ENCODE data around the gene AMH.

The AMH gene

GRCh38 chr19:2209408-2209807 lies 39.7 kb upstream of the AMH start:
- Histone ChIP-seq H3K79me1 (ENCODE audit: low read length) (no peaks in the 10 kb centered on the region), H2BK12ac (ENCODE audit: low read length) (no peak overlapping the region), H3K18ac (ENCODE audit: low read length) (no peak overlapping the region), H4K12ac (ENCODE audit: low read depth, low read length) (no peak overlapping the region), H3K9ac (ENCODE audit: low read length) (no peak overlapping the region), H3K36me3 (ENCODE audit: control insufficient read depth in 1 of 2, insufficient read depth in 2 of 2, low read length in 2 of 2) (peaks cover 54 to 63% of the 10 kb centered on the region in 2 experiments), H2BK120ac (ENCODE audit: insufficient read depth, low read length, poor library complexity) (no peak overlapping the region), H3K4me1 (ENCODE audit: control insufficient read depth in 1 of 2, insufficient read depth in 2 of 2, low read length in 2 of 2) (no peaks in the 10 kb centered on the region), H4K8ac (ENCODE audit: low read depth, low read length) (no peak overlapping the region), H3K27ac (ENCODE audit: low read depth, low read length) (no peak overlapping the region), H3K79me2 (ENCODE audit: control insufficient read depth, insufficient read depth, low read length, poor library complexity) (no peaks in the 10 kb centered on the region), H4K91ac (ENCODE audit: low read depth, low read length) (no peak overlapping the region), H3K23ac (ENCODE audit: low read length) (no peak overlapping the region), H3K4ac (ENCODE audit: low read depth, low read length) (no peak overlapping the region), H2AFZ (ENCODE audit: insufficient read depth, low read length, poor library complexity) (no peak overlapping the region), H2BK5ac (ENCODE audit: low read depth, low read length, poor library complexity) (no peak overlapping the region), H2AK5ac (ENCODE audit: low read length) (no peak overlapping the region), H3K4me3 (ENCODE audit: low read depth, low read length) (no peak overlapping the region), H3K14ac (ENCODE audit: low read length) (no peak overlapping the region), H3K27me3 (ENCODE audit: insufficient read depth, low read length) (no peaks in the 10 kb centered on the region), H3K9me3 (ENCODE audit: insufficient read depth, low read depth, low read length) (peaks cover 2% of the 10 kb centered on the region), H3K4me2 (ENCODE audit: low read length) (no peak overlapping the region)
- no peak for DNase-seq
- no CpG with 5 or more reads among the region's 17 CpGs for WGBS (ENCODE audit: extremely low coverage, insufficient coverage, insufficient read length)

DNA sequence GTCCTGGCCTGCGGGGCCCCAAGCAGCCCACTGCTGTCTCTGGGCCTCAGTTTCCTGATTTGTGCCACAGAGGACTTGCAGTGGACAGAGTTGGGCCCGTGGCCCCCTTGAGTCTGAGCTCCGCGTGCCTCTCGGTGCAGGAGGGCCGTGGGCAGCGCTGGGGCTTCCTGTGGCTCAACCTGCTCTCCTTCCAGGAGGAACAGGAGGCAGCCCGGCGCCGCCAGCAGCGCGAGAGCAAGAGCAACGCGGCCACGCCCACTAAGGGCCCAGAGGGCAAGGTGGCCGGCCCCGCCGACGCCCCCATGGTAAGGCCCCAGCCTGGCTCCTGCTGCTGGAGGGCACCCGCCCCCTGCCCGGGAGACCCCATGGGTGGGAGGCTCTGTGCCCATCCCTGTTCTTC lies 38.9 kb upstream of the AMH start:
- H3K4ac ChIP-seq (ENCODE audit: low read depth, low read length) = no peak overlapping the region
- no peak overlapping the region for H2BK12ac ChIP-seq (ENCODE audit: low read length)

GRCh38 chr19:2210987-2211740 lies 38.0 kb upstream of the AMH start:
- Histone ChIP-seq H3K4me3 (ENCODE audit: low read depth, low read length) (no peak overlapping the region), H3K79me2 (ENCODE audit: control insufficient read depth, insufficient read depth, low read length, poor library complexity) (no peaks in the 10 kb centered on the region), H3K36me3 (ENCODE audit: control insufficient read depth in 1 of 2, insufficient read depth in 2 of 2, low read length in 2 of 2) (peaks cover 64 to 74% of the 10 kb centered on the region in 2 experiments), H4K8ac (ENCODE audit: low read depth, low read length) (no peak overlapping the region), H3K9me3 (ENCODE audit: insufficient read depth, low read depth, low read length) (peaks cover 2% of the 10 kb centered on the region), H2AFZ (ENCODE audit: insufficient read depth, low read length, poor library complexity) (no peak overlapping the region), H3K23ac (ENCODE audit: low read length) (no peak overlapping the region), H3K14ac (ENCODE audit: low read length) (no peak overlapping the region), H3K4me1 (ENCODE audit: control insufficient read depth in 1 of 2, insufficient read depth in 2 of 2, low read length in 2 of 2) (no peaks in the 10 kb centered on the region), H3K4ac (ENCODE audit: low read depth, low read length) (no peak overlapping the region), H3K4me2 (ENCODE audit: low read length) (no peak overlapping the region), H4K12ac (ENCODE audit: low read depth, low read length) (no peak overlapping the region), H3K27me3 (ENCODE audit: insufficient read depth, low read length) (no peaks in the 10 kb centered on the region), H2BK12ac (ENCODE audit: low read length) (no peak overlapping the region), H3K9ac (ENCODE audit: low read length) (no peak overlapping the region), H2BK120ac (ENCODE audit: insufficient read depth, low read length, poor library complexity) (no peak overlapping the region), H3K79me1 (ENCODE audit: low read length) (no peaks in the 10 kb centered on the region), H2AK5ac (ENCODE audit: low read length) (no peak overlapping the region), H2BK5ac (ENCODE audit: low read depth, low read length, poor library complexity) (no peak overlapping the region), H3K27ac (ENCODE audit: low read depth, low read length) (no peak overlapping the region), H4K91ac (ENCODE audit: low read depth, low read length) (no peak overlapping the region), H3K18ac (ENCODE audit: low read length) (no peak overlapping the region)
- DNase-seq = no peak
- WGBS (ENCODE audit: extremely low coverage, insufficient coverage, insufficient read length) = no CpG with 5 or more reads among the region's 33 CpGs

More for the DNA sequence above, 38.9 kb upstream of the AMH start:
- no peak overlapping the region for H3K4me2 ChIP-seq (ENCODE audit: low read length)
- H4K91ac ChIP-seq (ENCODE audit: low read depth, low read length) = no peak overlapping the region
- no peak overlapping the region for H4K12ac ChIP-seq (ENCODE audit: low read depth, low read length)
- WGBS (ENCODE audit: extremely low coverage, insufficient coverage, insufficient read length) = no CpG with 5 or more reads among the region's 21 CpGs
- H3K14ac ChIP-seq (ENCODE audit: low read length) = no peak overlapping the region
- peaks cover 57 to 66% of the 10 kb centered on the region in 2 experiments for H3K36me3 ChIP-seq (ENCODE audit: control insufficient read depth in 1 of 2, insufficient read depth in 2 of 2, low read length in 2 of 2)
- no peaks in the 10 kb centered on the region for H3K79me1 ChIP-seq (ENCODE audit: low read length)
- H3K27ac ChIP-seq (ENCODE audit: low read depth, low read length) = no peak overlapping the region
- H2AK5ac ChIP-seq (ENCODE audit: low read length) = no peak overlapping the region
- H2BK120ac ChIP-seq (ENCODE audit: insufficient read depth, low read length, poor library complexity) = no peak overlapping the region
- no peaks in the 10 kb centered on the region for H3K4me1 ChIP-seq (ENCODE audit: control insufficient read depth in 1 of 2, insufficient read depth in 2 of 2, low read length in 2 of 2)
- peak in 1 of 2 donors; percentile 12 for DNase-seq
- H3K9me3 ChIP-seq (ENCODE audit: insufficient read depth, low read depth, low read length) = peaks cover 2% of the 10 kb centered on the region
- H3K9ac ChIP-seq (ENCODE audit: low read length) = no peak overlapping the region
- H4K8ac ChIP-seq (ENCODE audit: low read depth, low read length) = no peak overlapping the region
- no peak overlapping the region for H3K4me3 ChIP-seq (ENCODE audit: low read depth, low read length)
- no peaks in the 10 kb centered on the region for H3K27me3 ChIP-seq (ENCODE audit: insufficient read depth, low read length)
- no peaks in the 10 kb centered on the region for H3K79me2 ChIP-seq (ENCODE audit: control insufficient read depth, insufficient read depth, low read length, poor library complexity)
- H2AFZ ChIP-seq (ENCODE audit: insufficient read depth, low read length, poor library complexity) = no peak overlapping the region
- no peak overlapping the region for H3K18ac ChIP-seq (ENCODE audit: low read length)
- no peak overlapping the region for H2BK5ac ChIP-seq (ENCODE audit: low read depth, low read length, poor library complexity)
- no peak overlapping the region for H3K23ac ChIP-seq (ENCODE audit: low read length)

- H3K23ac ChIP-seq (ENCODE audit: low read length) = no peak overlapping the region
- H3K9ac ChIP-seq (ENCODE audit: low read length) = no peak overlapping the region
- H2BK120ac ChIP-seq (ENCODE audit: insufficient read depth, low read length, poor library complexity) = no peak overlapping the region
- H3K27ac ChIP-seq (ENCODE audit: low read depth, low read length) = no peak overlapping the region
- no peaks in the 10 kb centered on the region for H3K4me1 ChIP-seq (ENCODE audit: control insufficient read depth in 1 of 2, insufficient read depth in 2 of 2, low read length in 2 of 2)
- no peak overlapping the region for H4K8ac ChIP-seq (ENCODE audit: low read depth, low read length)
- H3K79me1 ChIP-seq (ENCODE audit: low read length) = no peaks in the 10 kb centered on the region
- H3K27me3 ChIP-seq (ENCODE audit: insufficient read depth, low read length) = no peaks in the 10 kb centered on the region
- H4K91ac ChIP-seq (ENCODE audit: low read depth, low read length) = no peak overlapping the region
- H3K14ac ChIP-seq (ENCODE audit: low read length) = no peak overlapping the region
- H3K4me2 ChIP-seq (ENCODE audit: low read length) = no peak overlapping the region
- no peaks in the 10 kb centered on the region for H3K79me2 ChIP-seq (ENCODE audit: control insufficient read depth, insufficient read depth, low read length, poor library complexity)
- peak; percentile 91 to 95 for DNase-seq
- no peak overlapping the region for H3K4me3 ChIP-seq (ENCODE audit: low read depth, low read length)
- no peak overlapping the region for H3K4ac ChIP-seq (ENCODE audit: low read depth, low read length)
- no peak overlapping the region for H2AFZ ChIP-seq (ENCODE audit: insufficient read depth, low read length, poor library complexity)
- no CpG with 5 or more reads among the region's 21 CpGs for WGBS (ENCODE audit: extremely low coverage, insufficient coverage, insufficient read length)
- no peak overlapping the region for H2BK12ac ChIP-seq (ENCODE audit: low read length)
- no peak overlapping the region for H3K18ac ChIP-seq (ENCODE audit: low read length)
- H4K12ac ChIP-seq (ENCODE audit: low read depth, low read length) = no peak overlapping the region
- H3K36me3 ChIP-seq (ENCODE audit: control insufficient read depth in 1 of 2, insufficient read depth in 2 of 2, low read length in 2 of 2) = peaks cover 72 to 79% of the 10 kb centered on the region in 2 experiments
- no peak overlapping the region for H2AK5ac ChIP-seq (ENCODE audit: low read length)
- H2BK5ac ChIP-seq (ENCODE audit: low read depth, low read length, poor library complexity) = no peak overlapping the region
- no peaks in the 10 kb centered on the region for H3K9me3 ChIP-seq (ENCODE audit: insufficient read depth, low read depth, low read length)
These were observed 36.0 kb upstream of the AMH start for GRCh38 chr19:2212861-2213711.
